Fibroblast of skin of left quadriceps (primary cell): ENCODE results near the gene ASIC2.

ENCODE experiments used
- DNase-seq, 2 experiments: peaks; one replicate each; pipeline ENCODE4 v3.0.0-alpha.2; 2013; ENCODE audit warnings: low read depth in 2 of 2

The ASIC2 gene

GRCh38 chr17:33243732-33244131 is 49.4 kb downstream of the ASIC2 start:
- no peak for DNase-seq

- DNase-seq: no peak
These were observed 50.5 kb downstream of the ASIC2 start for GRCh38 chr17:33242375-33243124.

GRCh38 chr17:33241390-33241789 is 51.7 kb downstream of the ASIC2 start:
- no peak for DNase-seq

- no peak for DNase-seq
These were observed 52.7 kb downstream of the ASIC2 start for GRCh38 chr17:33240362-33240761.

GRCh38 chr17:33239702-33240101 is 53.4 kb downstream of the ASIC2 start:
- no peak for DNase-seq

- DNase-seq: peak; percentile 74 to 76
These were observed 58.0 kb downstream of the ASIC2 start for GRCh38 chr17:33234930-33235685.

- no peak for DNase-seq
These were observed 58.9 kb downstream of the ASIC2 start for GRCh38 chr17:33234233-33234632.

GRCh38 chr17:33233811-33234177 is 59.3 kb downstream of the ASIC2 start:
- no peak for DNase-seq

- DNase-seq: no peak
These were observed 63.6 kb downstream of the ASIC2 start for GRCh38 chr17:33229499-33229898.

- DNase-seq: no peak
These were observed 64.1 kb downstream of the ASIC2 start for GRCh38 chr17:33229028-33229427.

- no peak for DNase-seq
These were observed 64.5 kb downstream of the ASIC2 start for GRCh38 chr17:33228548-33228947.

GRCh38 chr17:33227911-33228310 is 65.2 kb downstream of the ASIC2 start:
- DNase-seq: no peak

GRCh38 chr17:33225994-33226393 is 67.1 kb downstream of the ASIC2 start:
- DNase-seq: no peak

GRCh38 chr17:33225509-33225908 is 67.6 kb downstream of the ASIC2 start:
- no peak for DNase-seq

GRCh38 chr17:33220036-33220435 is 73.1 kb downstream of the ASIC2 start:
- no peak for DNase-seq

GRCh38 chr17:33218698-33219601 is 74.1 kb downstream of the ASIC2 start:
- no peak for DNase-seq

GRCh38 chr17:33217891-33218290 is 75.2 kb downstream of the ASIC2 start:
- DNase-seq: no peak

- no peak for DNase-seq
These were observed 78.1 kb downstream of the ASIC2 start for GRCh38 chr17:33214996-33215395.

- no peak for DNase-seq
These were observed 82.8 kb downstream of the ASIC2 start for GRCh38 chr17:33210285-33210684.

GRCh38 chr17:33209671-33210070 is 83.4 kb downstream of the ASIC2 start:
- DNase-seq: no peak

- no peak for DNase-seq
These were observed 85.9 kb downstream of the ASIC2 start for GRCh38 chr17:33207231-33207630.

- no peak for DNase-seq
These were observed 87.5 kb downstream of the ASIC2 start for GRCh38 chr17:33205552-33205951.
